ENCODE results near the gene DCAF11. TPM values are rescaled to one million over a fixed set of nuclear protein-coding genes. Genes with fewer than 3 reads are reported as not detected.

The DCAF11 gene
- total RNA-seq, 1 donor from 2014 or later: 65.0 TPM

DNA sequence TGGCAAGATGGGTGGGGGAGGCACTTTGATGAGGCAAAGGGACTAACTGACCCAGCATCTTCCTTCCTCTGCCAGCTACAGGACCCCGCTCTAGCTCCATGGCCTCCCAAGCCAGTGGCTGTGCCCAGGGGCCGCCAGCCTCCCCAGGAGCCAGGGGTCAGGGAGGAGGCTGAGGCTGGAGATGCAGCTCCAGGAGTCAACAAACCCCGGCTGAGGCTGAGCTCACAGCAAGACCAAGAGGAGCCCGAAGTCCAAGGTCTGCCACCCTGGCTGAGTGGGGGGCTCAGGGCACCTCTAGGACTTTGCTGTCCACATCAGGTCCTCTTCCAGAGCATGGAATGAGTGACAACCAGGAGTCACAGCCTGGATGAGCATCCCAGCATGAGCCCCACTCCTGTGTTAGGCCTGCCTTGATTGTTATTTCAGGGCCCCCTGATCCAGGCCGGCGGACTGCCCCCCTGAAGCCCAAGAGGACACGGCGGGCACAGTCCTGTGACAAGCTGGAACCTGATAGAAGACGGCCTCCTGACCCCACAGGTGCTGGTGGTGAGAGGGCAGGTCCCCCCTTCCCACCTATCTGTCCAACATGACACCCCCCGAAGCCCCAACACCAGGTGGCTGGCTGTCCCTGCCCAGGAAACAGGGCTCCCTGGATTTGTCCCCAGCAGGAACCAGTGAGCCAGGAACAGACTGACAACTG is 45.7 kb upstream of the DCAF11 start:
- Mint-ChIP-seq H3K27me3 (peaks cover 17% of the 10 kb centered on the region), H3K27ac (no peak overlapping the region), H3K9me3 (no peaks in the 10 kb centered on the region), H3K4me3 (no peak overlapping the region), H3K4me1 (ENCODE audit: unreplicated experiment) (no peaks in the 10 kb centered on the region), H3K36me3 (no peaks in the 10 kb centered on the region)
- no peak for DNase-seq (ENCODE audit: extremely low spot score, unreplicated experiment)
- TF ChIP-seq, protein P1, sequence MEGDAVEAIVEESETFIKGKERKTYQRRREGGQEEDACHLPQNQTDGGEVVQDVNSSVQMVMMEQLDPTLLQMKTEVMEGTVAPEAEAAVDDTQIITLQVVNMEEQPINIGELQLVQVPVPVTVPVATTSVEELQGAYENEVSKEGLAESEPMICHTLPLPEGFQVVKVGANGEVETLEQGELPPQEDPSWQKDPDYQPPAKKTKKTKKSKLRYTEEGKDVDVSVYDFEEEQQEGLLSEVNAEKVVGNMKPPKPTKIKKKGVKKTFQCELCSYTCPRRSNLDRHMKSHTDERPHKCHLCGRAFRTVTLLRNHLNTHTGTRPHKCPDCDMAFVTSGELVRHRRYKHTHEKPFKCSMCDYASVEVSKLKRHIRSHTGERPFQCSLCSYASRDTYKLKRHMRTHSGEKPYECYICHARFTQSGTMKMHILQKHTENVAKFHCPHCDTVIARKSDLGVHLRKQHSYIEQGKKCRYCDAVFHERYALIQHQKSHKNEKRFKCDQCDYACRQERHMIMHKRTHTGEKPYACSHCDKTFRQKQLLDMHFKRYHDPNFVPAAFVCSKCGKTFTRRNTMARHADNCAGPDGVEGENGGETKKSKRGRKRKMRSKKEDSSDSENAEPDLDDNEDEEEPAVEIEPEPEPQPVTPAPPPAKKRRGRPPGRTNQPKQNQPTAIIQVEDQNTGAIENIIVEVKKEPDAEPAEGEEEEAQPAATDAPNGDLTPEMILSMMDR (conservative IDR thresholded peaks at IDR 0.05): no peak

DNA sequence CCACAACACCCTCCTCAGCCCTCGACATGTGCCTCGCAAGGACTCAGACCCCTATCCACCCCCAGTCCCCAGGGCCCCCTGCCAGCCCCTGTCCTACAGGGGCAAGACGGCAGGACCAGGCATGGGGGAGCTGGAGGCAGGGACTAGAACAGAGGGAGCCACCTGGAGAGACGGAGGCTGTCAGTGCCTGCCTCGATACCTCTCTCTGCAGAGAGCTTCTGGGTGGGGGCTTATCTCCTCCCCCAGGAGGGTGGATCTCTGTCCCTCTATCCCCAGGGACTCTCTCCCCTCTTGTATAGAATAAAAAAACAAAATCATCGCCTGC is 45.2 kb upstream of the DCAF11 start:
- Mint-ChIP-seq H3K4me3 (no peak overlapping the region), H3K27ac (no peak overlapping the region)
- TF ChIP-seq, protein P1 (conservative IDR thresholded peaks at IDR 0.05): no peak

DNA sequence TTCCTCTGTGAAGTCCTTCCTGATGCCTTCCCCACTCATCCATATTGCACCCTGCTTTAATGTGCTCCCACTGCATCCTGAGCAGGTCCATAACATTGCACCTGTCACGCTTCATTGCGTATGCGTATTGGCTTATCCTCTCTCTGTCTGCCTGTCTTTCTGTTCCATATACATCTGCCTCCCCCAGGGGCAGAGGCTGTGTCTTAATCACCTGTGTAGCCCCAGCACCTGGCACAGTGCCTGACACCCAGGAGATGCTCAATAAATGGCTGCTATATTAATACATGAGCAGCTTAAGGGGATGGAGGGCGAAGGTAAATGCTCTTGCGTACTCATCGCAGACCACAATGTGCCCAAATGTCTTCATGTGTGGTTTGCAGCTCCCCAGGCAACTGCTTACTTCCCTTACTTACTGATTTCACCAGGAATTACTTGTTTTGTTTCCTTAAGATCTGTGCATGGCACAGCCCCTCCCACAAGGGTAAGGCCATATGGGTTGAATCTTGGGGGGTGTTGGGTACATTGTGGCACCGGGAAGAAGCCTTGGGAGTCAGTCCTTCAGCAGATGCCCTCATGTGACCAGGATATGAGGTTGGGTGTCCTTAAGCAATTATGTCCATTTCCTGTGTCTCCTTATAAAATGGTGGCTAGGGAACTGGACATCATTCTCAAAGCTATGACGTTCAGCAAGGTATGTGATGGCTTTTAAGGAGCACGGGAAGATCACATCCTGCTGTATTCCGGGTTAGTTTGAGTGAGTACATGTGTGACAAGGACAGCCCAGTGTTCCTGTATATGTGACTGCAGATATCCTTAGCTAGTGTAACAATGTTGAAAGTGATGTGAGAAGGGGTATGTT is 44.1 kb upstream of the DCAF11 start:
- H3K27me3 Mint-ChIP-seq: peaks cover 17% of the 10 kb centered on the region

More for the DNA sequence above, 45.2 kb upstream of the DCAF11 start:
- H3K9me3 Mint-ChIP-seq: no peaks in the 10 kb centered on the region
- DNase-seq (ENCODE audit: extremely low spot score, unreplicated experiment): no peak
- H3K4me1 Mint-ChIP-seq (ENCODE audit: unreplicated experiment): no peaks in the 10 kb centered on the region
- peaks cover 17% of the 10 kb centered on the region for H3K27me3 Mint-ChIP-seq
- no peaks in the 10 kb centered on the region for H3K36me3 Mint-ChIP-seq

DNA sequence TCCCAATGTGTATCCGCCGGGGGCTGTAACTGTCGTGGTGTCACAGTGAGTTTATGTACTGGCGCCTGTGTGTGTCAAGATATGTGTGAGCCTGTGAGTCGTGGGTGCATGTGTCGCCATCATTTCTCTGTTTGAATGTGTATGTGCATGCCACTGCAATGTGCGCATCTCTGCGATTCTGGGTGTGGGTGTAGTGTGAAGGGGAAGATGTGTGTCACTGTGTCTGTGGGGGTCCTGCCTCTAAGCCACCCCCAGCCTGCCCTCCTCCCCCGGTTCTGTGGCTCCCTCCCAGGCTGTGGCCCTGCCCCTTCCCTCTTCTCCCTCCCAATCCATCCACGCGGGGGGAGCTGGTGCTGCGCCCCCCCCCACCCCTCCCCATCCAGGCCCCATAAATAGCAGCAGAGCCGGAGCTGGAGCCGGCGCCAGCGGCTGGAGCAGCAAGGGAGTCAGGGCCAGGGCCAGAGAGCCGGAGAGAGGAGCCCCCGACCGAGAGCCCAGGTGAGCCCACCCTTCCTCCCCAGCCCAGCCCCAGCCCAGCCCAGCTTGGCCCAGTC is 43.4 kb upstream of the DCAF11 start, which contains the start of gene CPNE6:
Gene CPNE6, plus strand, starts transcription at position 419 of the 554 bp plus-strand sequence. CDS start 1,375 bp downstream, outside the sequence.
- TF ChIP-seq, protein P1 (conservative IDR thresholded peaks at IDR 0.05): no peak
- H3K4me1 Mint-ChIP-seq (ENCODE audit: unreplicated experiment): no peaks in the 10 kb centered on the region
- DNase-seq (ENCODE audit: extremely low spot score, unreplicated experiment): no peak
- no peak within 1 kb of the TSS for H3K4me3 Mint-ChIP-seq
- no peaks in the 10 kb centered on the region for H3K9me3 Mint-ChIP-seq
- H3K27me3 Mint-ChIP-seq: peaks cover 17% of the 10 kb centered on the region
- H3K36me3 Mint-ChIP-seq: no peaks in the 10 kb centered on the region
- H3K27ac Mint-ChIP-seq: no peak within 1 kb of the TSS

More for the DNA sequence above, 44.1 kb upstream of the DCAF11 start:
- no peaks in the 10 kb centered on the region for H3K36me3 Mint-ChIP-seq
- H3K4me1 Mint-ChIP-seq (ENCODE audit: unreplicated experiment): no peaks in the 10 kb centered on the region
- H3K27ac Mint-ChIP-seq: no peak overlapping the region
- DNase-seq (ENCODE audit: extremely low spot score, unreplicated experiment): no peak
- no peaks in the 10 kb centered on the region for H3K9me3 Mint-ChIP-seq
- TF ChIP-seq, protein P1 (conservative IDR thresholded peaks at IDR 0.05): no peak
- no peak overlapping the region for H3K4me3 Mint-ChIP-seq

DNA sequence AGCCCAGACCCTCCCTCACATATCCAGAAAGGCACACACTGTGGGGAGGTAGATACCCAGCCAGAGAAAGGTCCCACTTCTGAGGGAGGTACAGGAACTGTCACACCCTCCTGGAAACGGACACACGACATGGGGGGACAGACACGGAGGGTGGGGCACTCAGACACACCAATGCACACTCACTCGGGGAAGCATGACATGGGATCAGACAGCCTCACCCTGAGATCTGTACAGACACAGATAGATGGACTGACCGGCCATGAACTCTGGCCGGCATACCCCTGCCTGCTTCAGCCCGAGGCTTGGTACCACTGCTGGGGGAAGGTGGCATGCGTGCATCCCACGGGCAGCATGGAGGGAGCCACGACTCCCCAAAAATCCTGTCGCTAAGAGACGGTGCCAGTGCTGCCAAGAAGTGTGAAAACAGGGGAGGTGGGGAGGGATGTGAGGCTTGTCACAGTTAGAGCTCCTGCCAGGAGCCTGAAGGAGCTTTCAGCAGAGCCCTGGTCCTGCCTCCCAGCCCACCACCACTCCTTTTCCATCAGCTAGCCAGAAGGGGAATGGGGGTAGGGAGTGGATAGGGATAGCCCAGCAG is 42.6 kb upstream of the DCAF11 start:
- TF ChIP-seq, protein P1 (conservative IDR thresholded peaks at IDR 0.05): no peak
- no peak overlapping the region for H3K4me3 Mint-ChIP-seq
- H3K36me3 Mint-ChIP-seq: no peaks in the 10 kb centered on the region
- no peaks in the 10 kb centered on the region for H3K9me3 Mint-ChIP-seq
- peaks cover 17% of the 10 kb centered on the region for H3K27me3 Mint-ChIP-seq
- no peak overlapping the region for H3K27ac Mint-ChIP-seq
- no peak for DNase-seq (ENCODE audit: extremely low spot score, unreplicated experiment)
- no peaks in the 10 kb centered on the region for H3K4me1 Mint-ChIP-seq (ENCODE audit: unreplicated experiment)
